Dermis blood vessel endothelial cell (primary cell): ENCODE measurements around the gene CMPK2. TPM values are rescaled to one million over a fixed set of nuclear protein-coding genes. Genes with fewer than 3 reads are reported as not detected.

ENCODE experiments used
- DNase-seq: peaks from one replicate; pipeline ENCODE4 v3.0.0; 2010
- total RNA-seq: library from RNA; depleted of rRNA; stranded (reverse); fragments of >200 nt; gene quantifications from 2 replicates; pipeline ENCODE4 v1.2.3, GENCODE V29; 2014

CMPK2 gene
- total RNA-seq, 1 donor from 2014 or later, result 1.9 TPM

DNA sequence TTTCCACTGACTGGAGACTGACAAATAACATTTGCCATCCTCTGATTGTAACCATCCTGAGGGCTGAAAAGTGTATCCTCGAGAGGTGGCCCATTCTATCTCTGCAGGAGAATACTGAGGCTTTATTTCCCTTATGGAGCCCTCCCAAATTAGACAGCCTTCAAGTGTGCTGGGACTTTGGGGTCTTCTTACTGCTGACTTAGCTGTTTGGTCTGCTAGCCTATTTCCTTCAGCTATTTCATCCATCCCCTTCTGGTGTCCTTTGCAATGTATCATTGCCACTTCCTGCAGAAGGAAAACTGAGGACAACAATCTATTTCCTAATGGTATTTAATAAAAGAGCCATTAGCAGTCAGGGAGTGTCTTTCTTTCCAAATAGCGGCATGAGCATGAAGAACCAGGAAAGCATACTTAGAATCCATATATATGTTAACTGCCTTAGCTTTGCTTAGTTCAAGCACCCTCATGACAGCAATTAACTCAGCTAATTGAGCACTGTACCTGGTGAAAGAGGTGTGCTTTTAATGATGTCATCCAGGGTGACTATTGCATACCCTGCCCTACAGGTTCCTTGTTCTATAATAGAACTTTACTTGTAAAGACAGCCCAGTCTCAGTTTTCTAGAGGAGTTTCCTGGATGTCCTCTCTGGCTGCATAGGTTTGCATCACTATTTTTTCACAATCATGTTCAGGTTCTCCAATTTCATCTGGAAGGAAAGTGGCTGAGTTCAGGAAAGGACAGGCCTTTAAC is 24.0 kb downstream of the CMPK2 start:
- DNase-seq, result no peak

DNA sequence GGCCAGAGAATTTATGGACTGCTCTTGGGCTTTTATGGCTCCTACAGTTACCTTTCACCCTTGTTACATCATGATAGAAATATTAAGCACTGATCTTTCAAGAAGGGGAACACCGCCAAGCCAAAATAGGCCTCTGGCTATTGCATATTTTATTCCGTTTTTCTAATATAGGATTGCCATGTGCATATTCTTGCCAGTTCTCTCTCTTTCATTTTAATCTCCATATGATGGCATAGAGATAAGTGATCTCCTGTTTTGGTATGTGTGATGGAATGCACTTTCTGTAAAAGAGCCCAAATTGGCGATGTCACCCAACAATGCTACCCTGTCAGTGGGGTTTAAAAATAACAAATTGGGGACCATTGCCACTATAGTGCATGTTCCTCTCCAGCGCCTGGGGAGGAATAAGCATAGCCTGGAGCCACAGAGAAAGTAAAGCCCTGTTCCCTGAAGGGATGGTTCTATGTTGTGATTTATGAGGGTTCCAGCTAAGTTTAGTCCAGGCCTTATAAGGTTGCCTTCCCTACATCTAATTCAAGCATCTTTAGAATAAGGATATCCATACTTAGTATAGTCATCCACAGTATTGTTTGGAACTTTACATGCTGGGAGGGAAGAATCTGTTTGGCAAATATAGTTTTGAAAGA is 26.9 kb downstream of the CMPK2 start:
- DNase-seq, result no peak

DNA sequence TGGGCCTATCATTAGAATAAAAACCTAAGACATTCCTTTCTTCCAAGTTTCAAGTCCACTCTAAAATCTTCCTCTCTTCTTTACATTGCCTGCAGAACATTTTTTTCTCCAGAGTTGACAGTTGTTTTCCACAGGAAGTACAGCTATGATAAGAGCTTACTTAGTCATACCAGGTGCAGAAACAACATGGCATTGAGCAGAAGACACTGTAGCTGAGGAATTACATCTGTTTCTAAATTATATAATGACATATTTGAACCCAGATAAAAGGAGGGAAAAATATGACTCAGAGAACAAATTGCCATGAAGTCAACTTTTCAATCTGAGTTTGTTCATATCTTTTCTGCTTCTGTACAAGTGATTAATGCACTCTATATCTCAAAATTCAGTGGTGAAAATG is 30.2 kb downstream of the CMPK2 start:
- DNase-seq, result no peak

DNA sequence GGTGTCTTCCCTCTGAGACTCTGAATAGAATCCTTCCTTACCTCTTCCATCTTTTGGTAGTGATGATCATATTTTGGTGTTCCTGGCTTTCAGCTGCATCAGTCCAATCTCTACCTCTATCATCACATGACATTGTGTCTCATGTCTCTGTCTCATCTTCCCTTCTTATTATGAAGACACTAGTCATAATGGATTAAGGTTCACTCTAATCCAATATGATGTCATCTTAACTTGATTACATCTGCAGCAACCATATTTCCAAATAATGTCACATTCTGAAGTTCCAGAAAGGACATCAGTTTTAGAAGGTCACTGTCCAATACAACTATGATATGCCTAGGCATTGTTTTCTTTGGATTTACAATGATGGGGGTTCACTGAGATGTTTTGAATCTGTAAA is 31.5 kb downstream of the CMPK2 start:
- no peak for DNase-seq

DNA sequence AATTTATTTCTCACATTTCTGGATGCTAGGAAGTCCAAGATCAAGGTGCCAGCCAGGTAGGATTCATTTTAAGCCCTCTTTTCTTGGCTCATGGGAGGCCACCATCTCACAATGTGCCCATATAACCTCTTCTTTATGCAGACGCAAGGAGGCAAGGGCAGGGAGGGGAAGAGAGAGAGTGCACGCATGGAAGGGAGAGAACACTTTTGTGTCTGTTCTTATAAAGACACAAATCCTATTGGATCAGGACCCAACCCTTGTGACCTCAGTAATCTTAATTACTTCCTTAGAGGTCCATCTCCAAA is 32.5 kb downstream of the CMPK2 start:
- DNase-seq, result no peak

DNA sequence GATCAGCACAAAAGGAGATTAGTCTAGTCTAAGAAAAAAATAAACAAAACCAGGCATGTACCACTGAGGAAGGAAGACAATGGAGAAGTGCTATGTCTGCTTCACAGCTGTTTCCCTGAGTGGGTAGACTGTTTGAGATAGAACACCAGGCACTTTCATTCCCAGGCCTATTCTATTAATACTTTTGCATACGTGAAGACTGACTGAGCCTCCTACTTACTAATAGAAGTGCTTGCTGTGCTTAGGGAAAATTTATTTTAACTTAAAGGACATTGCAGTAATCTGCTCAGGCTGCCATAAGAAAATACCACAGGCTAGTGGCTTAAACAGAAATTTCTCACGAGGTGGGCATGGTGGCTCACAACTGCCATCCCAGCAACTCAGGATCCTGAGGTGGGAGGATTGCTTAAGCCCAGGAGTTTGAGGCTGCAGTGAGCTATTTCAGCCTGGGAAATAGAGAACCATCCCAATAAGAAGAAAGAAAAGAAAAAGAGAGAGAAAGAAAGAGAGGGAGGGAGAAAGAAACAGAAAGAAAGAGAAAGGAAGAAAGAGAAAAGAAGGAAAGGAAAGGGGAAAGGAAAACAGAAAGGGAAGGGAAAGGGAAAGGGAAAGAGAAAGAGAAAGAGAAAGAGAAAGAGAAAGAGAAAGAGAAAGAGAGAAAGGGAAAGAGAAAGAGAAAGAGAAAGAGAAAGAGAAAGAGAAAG is 33.0 kb downstream of the CMPK2 start:
- DNase-seq, result peak; percentile 4

DNA sequence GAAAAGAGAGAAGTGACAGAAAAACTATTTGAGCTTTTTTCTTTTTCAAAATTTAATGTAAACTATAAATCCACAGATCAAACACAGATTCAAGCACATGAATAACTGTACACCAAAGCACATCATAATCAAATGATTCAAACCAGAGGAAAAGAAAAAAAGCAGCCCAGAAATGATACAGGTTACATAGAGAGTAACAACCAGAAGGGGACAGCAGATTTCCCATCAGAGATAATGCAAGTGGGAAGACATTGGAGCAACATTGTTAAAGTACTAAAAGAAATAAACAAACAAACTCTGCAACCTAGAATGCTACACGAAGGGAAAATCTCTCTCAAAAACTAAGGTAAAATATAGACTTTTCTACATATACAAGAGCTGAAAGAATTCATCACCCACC is 34.5 kb downstream of the CMPK2 start:
- no peak for DNase-seq

DNA sequence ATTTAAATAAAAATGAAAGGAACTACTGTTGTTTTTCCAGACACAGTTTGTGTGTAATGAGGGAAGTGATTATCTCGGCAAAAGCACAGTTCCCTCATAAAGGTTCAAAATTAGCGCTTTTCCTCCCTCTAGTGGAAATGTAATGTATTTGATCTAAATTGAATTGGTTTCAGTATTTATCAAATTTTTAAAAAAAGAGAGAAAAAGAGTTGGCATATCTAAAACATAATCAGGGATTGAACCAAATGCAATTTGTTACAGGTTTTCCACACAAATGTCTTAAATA is 37.5 kb downstream of the CMPK2 start:
- peak; percentile 48 for DNase-seq

DNA sequence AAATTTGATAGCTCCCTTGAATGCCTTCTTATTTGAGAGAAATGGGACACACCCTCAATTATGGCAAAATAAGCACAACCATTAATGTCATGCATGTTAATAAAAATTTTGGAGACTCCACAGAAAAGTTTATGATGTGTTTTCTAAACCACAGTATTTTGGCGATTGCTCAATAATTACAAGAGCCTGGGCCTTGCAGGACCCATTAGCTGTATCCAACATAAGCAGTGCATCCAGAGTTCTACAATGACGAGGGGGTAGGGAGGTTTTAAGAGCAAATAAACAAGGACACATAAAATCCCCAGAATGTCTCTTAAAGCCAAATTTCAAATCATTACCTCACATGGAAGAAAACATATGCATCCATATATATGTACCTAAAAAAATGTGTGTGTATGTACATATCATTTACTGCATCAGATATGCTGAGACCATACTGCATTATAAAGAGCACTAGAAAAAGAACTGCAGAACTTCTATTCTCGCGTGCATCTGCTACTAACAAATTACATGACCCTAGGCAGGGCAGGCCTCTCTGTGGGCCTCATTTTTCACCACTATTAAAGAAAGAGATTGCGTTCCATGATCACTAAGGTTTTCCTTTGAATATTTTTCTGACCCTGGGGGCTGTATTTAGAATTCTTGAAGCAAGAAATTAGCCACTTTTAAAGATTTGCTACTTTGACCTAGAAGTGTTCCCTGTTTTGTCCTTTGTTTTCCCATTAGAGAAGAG is 38.0 kb downstream of the CMPK2 start:
- no peak for DNase-seq

DNA sequence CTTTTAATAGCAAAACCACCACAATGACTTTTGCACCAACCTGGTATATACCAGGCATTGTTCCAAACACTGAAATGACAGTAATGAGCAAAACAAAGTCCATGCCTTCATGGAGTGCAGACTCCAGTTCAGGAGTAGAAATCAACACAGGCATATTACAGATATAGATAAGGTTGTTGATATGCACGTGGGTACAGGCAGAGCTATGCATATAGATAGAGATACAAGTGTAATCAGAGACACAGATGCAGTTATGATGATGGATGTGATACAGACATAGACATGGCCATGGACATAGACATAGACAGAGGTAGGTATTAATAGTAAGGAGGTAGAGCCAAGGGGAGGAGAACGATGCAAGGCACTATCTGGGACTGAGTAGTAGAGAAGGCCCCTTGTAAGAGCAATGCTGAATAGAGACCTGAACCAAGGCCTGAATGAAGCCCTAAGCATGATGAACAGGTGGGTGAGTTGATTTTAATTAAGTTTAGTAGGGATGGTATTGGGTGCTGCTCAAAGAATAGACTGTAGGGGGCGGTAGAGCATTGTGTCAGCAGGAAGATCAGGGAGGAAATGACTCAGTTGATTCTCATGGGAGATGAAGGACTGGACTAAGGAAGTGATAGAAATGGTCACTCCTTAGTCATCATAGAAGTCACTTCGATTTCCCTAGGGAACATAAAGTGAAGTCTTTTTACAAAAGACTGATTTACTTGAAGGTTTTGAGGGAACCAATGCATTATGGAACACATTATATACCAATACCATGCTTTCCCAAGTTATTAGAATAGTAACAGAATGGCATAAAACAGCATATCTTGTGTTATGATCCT is 39.4 kb downstream of the CMPK2 start:
- DNase-seq, result peak; percentile 70

DNA sequence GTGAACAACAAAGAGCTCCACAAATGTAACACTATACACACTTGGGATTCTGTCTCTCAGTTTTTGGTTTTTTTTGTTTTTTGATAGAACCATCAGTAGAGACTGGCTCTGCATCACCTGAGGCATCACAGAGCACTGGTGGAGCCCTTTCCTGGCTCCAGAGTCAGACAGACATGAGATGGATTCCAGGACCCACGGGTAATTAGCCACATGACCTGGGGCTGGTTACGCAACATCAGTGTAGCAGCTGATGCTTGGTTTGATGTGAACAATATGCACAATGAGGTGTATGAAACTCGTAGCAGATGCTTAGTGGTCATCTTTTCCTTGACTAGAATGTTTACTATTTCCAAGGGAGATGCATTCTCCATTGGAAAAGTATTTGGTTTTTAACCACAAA is 40.7 kb downstream of the CMPK2 start:
- DNase-seq, result no peak

DNA sequence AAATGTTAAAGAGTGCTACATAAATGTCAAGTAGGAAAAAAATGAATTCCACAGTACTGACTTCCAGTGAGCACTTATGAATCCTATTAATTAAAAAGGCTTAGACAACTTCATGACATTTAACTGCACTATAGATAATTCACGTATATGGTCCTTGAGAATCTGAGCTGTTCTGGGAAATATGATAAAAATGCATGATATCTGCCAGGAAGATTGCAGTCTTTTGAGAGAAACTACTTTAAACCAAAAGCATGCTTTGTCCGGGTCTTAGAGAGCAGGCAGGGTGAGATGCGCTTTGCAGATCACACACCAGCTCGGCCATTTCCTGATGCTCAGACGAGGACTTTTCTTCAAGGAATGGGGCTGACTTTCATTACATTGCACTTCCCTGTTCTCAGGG is 42.6 kb downstream of the CMPK2 start:
- DNase-seq, result no peak

DNA sequence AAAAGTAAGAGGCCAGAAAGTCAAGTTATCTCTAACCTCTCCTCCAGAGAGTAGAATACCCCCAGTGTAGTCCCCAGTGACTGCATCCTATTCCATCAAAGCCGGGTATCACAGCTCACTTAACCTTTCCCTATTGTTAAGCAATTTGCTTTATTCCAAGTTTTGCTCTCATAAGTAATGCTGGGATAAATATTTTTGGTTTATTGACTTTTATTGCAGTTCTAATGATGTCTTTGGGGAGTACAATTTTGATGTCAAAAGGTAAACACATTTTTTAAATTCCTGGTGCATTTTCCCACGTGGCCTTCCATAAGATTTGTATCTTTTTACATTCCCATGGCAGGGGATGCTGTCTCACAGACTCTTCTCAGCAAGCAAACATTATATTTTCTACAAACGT is 43.3 kb downstream of the CMPK2 start:
- DNase-seq, result no peak

DNA sequence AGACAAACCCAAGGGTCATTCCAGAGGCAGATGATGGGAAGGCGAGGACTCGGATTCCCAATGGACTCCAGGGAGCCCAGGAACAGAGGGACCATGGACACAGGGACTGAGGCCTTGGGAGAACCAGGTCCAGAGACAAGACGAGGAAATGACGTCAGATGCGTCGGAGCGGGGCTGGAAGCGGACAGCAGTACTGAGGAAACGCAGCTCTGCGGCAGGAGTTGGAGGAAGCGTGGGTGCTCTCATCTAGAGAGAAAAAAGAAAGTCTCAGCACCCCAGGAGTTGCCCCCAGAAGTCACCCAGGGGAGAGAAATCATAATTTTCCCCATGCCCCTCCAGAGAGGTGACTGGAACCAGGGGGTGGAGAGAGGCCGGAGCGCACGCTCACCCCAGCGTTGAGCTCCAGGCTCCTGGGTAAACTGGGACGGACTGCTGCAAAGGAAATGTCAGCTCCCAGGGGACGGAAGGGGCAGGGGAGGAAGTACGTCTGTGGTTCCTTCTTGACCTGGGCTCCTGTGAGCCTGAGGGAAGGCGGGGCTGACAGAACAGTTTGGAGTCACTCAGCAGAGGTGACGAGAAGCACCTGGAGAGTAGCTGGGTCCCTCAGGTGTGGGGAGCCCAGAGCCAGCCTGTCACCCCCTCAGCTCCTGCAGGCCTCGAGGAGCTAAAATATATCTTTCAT is 44.7 kb downstream of the CMPK2 start:
- no peak for DNase-seq

DNA sequence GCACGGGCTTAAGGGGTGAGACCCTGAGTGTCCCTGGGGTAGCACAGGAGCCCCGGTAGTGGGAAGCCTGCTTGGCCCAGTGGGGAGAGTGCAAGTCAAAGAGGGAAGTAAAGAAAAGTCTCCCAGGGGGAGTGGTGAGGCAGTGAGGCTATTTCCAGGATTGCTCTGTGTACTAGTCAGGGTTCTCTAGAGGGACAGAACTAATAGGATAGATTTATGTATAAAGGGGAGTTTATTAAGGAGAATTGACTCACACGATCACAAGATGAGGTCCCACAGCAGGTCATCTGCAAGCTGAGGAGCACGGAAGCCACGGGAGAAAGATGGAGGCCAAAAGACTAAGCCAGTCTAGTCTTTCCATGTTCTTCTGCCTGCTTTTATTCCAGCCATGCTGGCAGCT is 45.5 kb downstream of the CMPK2 start:
- DNase-seq, result no peak

DNA sequence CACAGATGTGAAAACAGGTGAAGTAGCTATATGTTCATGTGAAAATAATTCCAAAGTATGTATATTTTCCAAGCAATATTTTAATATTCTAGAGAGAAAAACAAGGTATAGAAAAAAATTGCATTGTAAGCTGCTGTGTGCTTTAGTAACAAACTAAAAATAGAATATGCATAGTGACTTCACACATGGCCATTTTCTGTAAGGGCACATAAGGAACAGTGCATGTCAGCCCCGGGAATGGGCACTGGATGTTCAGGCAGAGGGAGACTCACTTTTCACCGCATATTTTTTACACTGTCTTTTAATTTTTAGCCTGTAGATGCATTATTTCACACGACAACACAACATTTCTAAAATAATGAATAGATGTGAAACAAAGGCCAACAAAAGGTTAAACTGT is 46.0 kb downstream of the CMPK2 start:
- no peak for DNase-seq

DNA sequence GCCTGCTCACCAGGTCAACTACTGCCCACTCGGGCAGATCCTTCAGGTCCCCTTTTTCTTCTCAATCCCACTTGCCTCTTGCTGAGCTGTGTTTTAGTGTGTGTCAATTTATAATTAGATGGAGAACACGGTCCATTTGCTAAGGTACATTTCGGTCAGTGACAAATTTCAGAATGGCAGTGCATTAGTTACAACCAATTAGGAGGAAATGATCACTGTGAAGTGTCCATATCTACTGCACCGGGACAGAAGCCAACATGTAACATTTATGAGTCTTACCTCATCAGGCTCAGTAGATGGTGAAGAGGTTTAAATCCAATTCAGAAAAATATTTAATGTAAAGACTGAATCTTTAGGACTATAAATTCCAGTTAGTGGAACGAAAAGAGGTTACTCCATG is 47.7 kb downstream of the CMPK2 start:
- DNase-seq, result no peak

DNA sequence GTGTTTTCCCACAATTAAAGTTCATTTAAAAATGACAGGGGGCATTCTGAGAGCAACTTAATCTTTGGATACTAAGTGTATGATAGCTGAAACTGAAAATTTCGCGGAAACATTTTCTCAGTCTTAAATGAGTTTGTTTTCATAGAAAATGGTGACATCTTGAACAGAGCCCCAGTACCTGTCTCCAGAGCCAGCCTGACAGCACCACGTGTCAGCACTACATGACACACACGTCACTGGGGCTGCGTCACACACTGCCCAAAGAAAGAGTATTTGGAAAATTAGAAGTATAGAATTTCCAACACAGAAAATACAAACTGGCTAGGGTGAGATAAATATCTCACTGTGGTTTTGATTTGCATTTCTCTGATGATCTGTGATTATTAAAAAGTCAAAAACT is 50.8 kb downstream of the CMPK2 start:
- DNase-seq, result no peak

DNA sequence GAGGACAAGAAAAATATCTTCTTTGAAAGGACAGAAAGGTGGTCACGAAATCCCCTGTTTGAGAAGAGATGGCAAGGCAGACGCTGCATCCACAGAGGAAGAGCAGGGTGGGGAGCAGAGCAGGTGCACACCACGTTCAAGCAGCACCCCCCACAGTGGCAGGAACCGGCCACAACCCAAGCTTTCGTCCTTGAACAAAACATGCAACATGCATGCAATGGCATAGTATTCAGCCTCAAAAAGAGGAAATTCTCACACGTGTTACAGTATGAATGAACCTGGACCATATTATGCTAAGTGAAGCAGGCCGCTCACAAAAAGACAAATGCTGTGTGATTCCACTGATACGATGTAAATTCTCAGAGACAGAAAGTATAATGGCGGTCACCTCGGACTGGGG is 51.4 kb downstream of the CMPK2 start:
- no peak for DNase-seq

DNA sequence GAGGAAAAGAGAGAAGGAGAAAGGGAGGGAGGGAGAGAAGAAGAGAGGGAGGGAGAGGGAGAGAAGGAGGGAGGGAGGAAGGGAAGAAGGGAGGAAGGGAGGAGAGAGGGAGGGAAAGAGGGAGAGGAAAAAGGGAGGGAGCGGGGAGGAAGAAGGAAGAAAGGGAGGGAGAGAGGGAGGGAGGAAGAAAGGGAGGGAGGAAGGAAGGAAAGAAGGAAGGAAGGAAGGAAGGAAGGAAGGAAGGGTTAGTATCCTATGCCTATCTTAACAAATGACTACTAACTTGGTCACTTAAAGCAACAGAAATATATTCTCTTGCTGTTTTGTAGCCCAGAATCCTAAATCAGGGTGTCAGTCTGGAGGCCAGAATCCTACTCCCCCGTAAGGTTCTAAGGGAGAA is 52.1 kb downstream of the CMPK2 start:
- no peak for DNase-seq

DNA sequence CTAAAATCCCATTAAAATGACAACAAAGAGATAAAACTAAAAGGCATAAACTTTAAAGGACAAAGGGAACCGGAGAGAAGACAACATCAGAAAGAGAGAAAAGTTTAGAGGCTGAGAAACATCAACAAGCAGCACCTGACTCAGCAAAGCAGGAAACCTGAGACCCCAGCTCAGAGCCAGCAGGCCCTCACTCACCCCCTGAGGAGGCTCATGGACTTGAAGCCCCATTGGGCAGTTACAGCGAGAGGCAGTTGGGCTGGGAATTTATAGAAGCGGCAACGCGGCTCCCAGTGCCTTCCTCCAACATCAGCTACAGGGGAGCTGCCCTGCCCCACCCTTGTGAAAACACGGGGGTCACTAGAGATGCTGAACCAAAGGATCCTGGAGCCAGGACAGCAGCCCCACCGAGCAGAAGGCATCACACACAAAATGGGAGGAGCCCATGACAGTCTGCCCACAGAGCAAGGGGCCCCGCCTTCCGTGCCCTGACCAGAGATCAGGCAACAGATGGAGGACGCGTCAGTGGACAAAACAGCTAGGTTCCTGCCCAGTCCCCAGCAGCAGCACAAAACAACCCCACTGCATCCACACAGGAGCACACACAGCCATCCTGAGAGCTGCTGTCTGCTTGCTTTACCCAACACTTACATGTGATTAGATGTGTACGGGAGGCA is 52.7 kb downstream of the CMPK2 start:
- no peak for DNase-seq

DNA sequence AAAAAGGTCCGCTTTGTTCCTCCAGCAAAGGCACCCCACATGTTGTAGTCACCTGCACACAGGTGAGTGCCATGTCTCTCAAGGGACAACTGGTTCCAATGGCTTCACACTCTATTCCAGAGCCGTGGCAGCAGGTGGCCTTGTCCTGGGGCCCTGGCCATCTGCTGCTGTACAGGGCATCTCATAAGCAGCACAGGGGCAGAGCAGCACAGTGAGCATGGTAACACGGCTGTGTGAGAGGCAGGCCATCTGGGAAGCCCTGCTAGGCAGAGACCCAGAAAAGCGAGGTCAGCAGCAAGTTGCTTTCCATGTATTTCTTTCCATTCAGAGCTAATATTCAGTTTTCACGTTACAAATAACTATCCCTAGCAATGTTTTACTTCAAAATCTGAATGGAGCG is 54.7 kb downstream of the CMPK2 start:
- no peak for DNase-seq
